ENCODE data around the gene LNPEP.

Gene LNPEP

DNA sequence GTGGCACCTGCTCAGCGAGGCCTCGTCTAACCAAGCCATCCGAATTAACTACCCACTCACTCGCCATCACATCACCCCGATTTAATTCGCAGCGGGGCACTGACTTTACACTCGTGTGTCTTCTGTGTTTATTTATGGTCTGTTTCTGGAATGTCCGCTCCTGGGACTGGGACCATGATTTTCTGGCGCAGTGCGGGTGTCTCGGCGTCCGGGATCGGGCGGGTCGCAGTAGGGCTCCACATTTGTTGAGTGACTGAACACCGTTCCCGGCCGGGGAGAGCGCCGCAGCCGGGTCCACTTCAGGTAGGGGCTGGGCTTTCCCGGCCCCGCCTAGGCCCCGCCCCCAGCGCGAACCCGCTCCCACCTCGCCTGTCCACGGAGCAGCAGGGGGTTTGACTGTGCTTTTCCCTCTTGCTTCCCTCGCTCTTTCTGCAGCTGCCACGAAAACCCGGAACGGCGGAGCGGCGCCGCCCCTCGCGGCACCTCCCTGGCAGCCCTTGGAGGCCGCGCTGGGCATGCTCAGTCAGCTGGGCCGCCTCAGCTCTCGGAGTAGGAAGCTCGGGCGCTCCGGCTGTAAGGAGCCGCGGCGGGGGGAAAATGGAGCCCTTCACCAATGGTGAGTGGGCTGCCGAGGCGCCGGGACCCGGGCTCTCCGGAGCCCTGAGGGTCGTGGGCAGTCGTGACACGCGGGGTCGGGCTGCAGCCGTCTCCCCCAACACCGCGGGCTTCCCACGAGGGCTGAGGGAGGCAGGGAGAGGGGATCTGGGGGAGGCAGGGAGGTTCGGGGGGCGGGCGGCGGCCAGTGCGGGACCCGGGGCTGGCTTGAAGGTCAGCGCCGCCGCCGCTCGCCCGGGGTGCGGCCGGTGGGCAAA lies at the start of gene LNPEP:
Gene LNPEP, plus strand, starts transcription at position 522 of the 872 bp plus-strand sequence. Its CDS starts 76 bp downstream, at position 598.
- H3K4me1 ChIP-seq (ENCODE audit: control insufficient read depth in 1 of 2, insufficient read depth in 2 of 2, low read length in 2 of 2): peaks cover 31 to 52% of the 10 kb centered on the region in 2 donors
- H3K9me3 ChIP-seq (ENCODE audit: control insufficient read depth in 1 of 2, low read length in 2 of 2): no peaks in the 10 kb centered on the region
- H3K36me3 ChIP-seq (ENCODE audit: control insufficient read depth in 1 of 2, insufficient read depth in 2 of 2, low read length in 2 of 2): no peaks in the 10 kb centered on the region
- peak within 1 kb of the TSS; percentile 97 for H3K27ac ChIP-seq (ENCODE audit: low read depth, low read length)
- no peaks in the 10 kb centered on the region for H3K27me3 ChIP-seq (ENCODE audit: control insufficient read depth in 1 of 2, insufficient read depth in 2 of 2, low read length in 2 of 2)
- H3K4me3 ChIP-seq (ENCODE audit: low read depth in 1 of 2, low read length in 2 of 2): peak within 1 kb of the TSS; percentile 84 to 97
- H3K9ac ChIP-seq (ENCODE audit: low read depth in 1 of 2, low read length in 2 of 2): peak within 1 kb of the TSS; percentile 84 to 98

DNA sequence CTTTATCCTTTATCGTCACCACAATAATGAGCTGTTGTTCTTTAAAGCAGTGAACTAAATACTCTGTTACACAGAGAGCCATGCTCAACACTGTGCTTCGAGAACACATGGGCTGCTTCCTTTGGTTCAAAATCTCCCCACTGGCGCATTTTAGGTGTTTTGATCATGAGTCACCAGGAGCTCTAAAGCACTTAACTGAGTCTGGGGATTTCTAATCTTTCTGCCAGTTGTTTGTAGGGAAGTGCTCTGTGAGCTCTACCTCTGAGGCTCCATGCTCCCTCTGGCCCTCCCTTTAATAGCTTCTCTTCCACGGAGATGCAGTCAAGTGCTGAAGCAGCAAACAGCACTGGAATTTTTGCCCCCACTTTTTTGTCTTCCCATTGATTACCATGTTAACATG lies 42.5 kb upstream of the LNPEP start:
- Histone ChIP-seq H3K27me3 (ENCODE audit: control insufficient read depth in 1 of 2, insufficient read depth in 2 of 2, low read length in 2 of 2) (no peaks in the 10 kb centered on the region), H3K9ac (ENCODE audit: low read depth in 1 of 2, low read length in 2 of 2) (no peak overlapping the region), H3K4me3 (ENCODE audit: low read depth in 1 of 2, low read length in 2 of 2) (no peak overlapping the region), H3K27ac (ENCODE audit: low read depth, low read length) (no peak overlapping the region), H3K36me3 (ENCODE audit: control insufficient read depth in 1 of 2, insufficient read depth in 2 of 2, low read length in 2 of 2) (peaks cover 39 to 66% of the 10 kb centered on the region in 2 donors), H3K9me3 (ENCODE audit: control insufficient read depth in 1 of 2, low read length in 2 of 2) (no peaks in the 10 kb centered on the region), H3K4me1 (ENCODE audit: control insufficient read depth in 1 of 2, insufficient read depth in 2 of 2, low read length in 2 of 2) (no peaks in the 10 kb centered on the region)

DNA sequence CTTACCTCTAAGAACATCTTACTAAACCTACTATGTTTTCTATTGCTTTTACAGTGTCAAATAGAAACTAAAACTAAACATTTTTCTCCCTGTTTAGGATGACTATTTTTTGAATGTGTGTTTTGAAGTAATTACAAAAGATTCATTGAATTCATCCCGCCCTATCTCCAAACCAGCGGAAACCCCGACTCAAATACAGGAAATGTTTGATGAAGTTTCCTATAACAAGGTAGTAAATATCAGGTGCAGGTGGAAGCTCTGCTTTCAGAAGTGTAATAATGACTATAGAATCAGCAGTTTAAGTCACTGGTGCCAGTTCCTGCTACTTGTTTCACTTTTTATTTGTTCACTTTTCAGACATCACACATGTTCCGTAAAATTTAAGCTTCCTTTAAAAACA lies 39.6 kb upstream of the LNPEP start:
- Histone ChIP-seq H3K4me1 (ENCODE audit: control insufficient read depth in 1 of 2, insufficient read depth in 2 of 2, low read length in 2 of 2) (no peaks in the 10 kb centered on the region), H3K27ac (ENCODE audit: low read depth, low read length) (no peak overlapping the region), H3K27me3 (ENCODE audit: control insufficient read depth in 1 of 2, insufficient read depth in 2 of 2, low read length in 2 of 2) (no peaks in the 10 kb centered on the region), H3K4me3 (ENCODE audit: low read depth in 1 of 2, low read length in 2 of 2) (no peak overlapping the region), H3K36me3 (ENCODE audit: control insufficient read depth in 1 of 2, insufficient read depth in 2 of 2, low read length in 2 of 2) (peaks cover 41 to 67% of the 10 kb centered on the region in 2 donors), H3K9me3 (ENCODE audit: control insufficient read depth in 1 of 2, low read length in 2 of 2) (no peaks in the 10 kb centered on the region), H3K9ac (ENCODE audit: low read depth in 1 of 2, low read length in 2 of 2) (peak overlapping the region in 1 of 2 donors; percentile 9)

DNA sequence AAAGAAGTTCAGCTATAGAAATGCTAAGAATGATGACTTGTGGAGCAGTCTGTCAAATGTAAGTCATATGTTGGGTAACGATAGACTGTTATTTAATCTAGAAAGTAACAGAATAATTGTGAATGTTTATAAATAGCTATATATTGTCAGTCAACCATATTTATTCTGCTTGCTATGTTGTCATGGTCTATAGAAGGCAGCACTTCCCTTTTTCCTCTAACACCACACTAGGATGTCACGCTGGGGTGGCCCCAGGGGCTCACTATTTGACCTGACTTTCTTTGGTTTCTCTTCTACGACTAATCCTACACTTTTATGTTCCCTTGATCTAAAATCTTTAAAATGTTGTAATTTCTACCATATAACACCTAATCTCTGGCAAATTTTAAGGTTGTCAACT lies 39.1 kb upstream of the LNPEP start:
- H3K27ac ChIP-seq (ENCODE audit: low read depth, low read length): no peak overlapping the region

DNA sequence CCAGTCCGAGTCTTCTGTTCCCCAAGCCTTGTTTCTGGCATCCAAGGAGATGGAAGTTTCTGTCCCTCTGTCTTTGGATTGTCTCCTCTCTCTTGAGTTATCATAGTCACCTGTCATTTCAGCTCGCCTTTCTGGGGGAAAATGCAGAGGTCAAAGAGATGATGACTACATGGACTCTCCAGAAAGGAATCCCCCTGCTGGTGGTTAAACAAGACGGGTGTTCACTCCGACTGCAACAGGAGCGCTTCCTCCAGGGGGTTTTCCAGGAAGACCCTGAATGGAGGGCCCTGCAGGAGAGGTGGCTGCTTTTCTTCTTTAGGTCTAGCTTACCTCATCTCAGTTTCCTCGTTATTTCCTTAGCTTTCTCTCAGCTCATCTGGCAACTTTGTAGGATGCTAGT lies 34.5 kb upstream of the LNPEP start:
- Histone ChIP-seq H3K27ac (ENCODE audit: low read depth, low read length) (no peak overlapping the region), H3K9ac (ENCODE audit: low read depth in 1 of 2, low read length in 2 of 2) (no peak overlapping the region), H3K27me3 (ENCODE audit: control insufficient read depth in 1 of 2, insufficient read depth in 2 of 2, low read length in 2 of 2) (no peaks in the 10 kb centered on the region), H3K9me3 (ENCODE audit: control insufficient read depth in 1 of 2, low read length in 2 of 2) (no peaks in the 10 kb centered on the region), H3K4me3 (ENCODE audit: low read depth in 1 of 2, low read length in 2 of 2) (no peak overlapping the region), H3K36me3 (ENCODE audit: control insufficient read depth in 1 of 2, insufficient read depth in 2 of 2, low read length in 2 of 2) (peaks cover 37 to 69% of the 10 kb centered on the region in 2 donors), H3K4me1 (ENCODE audit: control insufficient read depth in 1 of 2, insufficient read depth in 2 of 2, low read length in 2 of 2) (no peaks in the 10 kb centered on the region)

More for the DNA sequence above, 39.1 kb upstream of the LNPEP start:
- no peaks in the 10 kb centered on the region for H3K4me1 ChIP-seq (ENCODE audit: control insufficient read depth in 1 of 2, insufficient read depth in 2 of 2, low read length in 2 of 2)
- H3K9me3 ChIP-seq (ENCODE audit: control insufficient read depth in 1 of 2, low read length in 2 of 2): no peaks in the 10 kb centered on the region
- peaks cover 45 to 72% of the 10 kb centered on the region in 2 donors for H3K36me3 ChIP-seq (ENCODE audit: control insufficient read depth in 1 of 2, insufficient read depth in 2 of 2, low read length in 2 of 2)
- H3K27me3 ChIP-seq (ENCODE audit: control insufficient read depth in 1 of 2, insufficient read depth in 2 of 2, low read length in 2 of 2): no peaks in the 10 kb centered on the region
- H3K4me3 ChIP-seq (ENCODE audit: low read depth in 1 of 2, low read length in 2 of 2): no peak overlapping the region
- peak overlapping the region in 1 of 2 donors; percentile 9 for H3K9ac ChIP-seq (ENCODE audit: low read depth in 1 of 2, low read length in 2 of 2)

DNA sequence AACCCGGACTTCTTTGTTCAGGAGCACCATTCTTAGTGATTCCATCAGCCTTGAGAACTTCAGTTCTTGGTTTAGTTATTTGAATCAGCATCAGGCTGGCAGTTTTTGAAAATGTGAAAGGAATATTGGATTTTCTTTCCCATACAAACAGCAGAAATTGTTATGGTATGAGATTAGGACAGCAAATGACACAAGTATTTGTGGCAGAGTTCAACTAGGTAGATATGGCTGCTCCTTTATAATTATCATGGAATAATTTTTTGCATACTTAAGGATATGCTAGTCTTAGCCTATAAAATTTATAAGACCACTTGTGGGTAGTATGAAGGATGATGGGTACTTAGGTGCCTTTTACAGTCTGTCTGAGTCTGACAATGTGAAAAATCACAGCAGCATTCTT lies 34.0 kb upstream of the LNPEP start:
- Histone ChIP-seq H3K9me3 (ENCODE audit: control insufficient read depth in 1 of 2, low read length in 2 of 2) (no peaks in the 10 kb centered on the region), H3K4me3 (ENCODE audit: low read depth in 1 of 2, low read length in 2 of 2) (no peak overlapping the region), H3K9ac (ENCODE audit: low read depth in 1 of 2, low read length in 2 of 2) (no peak overlapping the region), H3K27ac (ENCODE audit: low read depth, low read length) (no peak overlapping the region), H3K27me3 (ENCODE audit: control insufficient read depth in 1 of 2, insufficient read depth in 2 of 2, low read length in 2 of 2) (no peaks in the 10 kb centered on the region), H3K36me3 (ENCODE audit: control insufficient read depth in 1 of 2, insufficient read depth in 2 of 2, low read length in 2 of 2) (peaks cover 36 to 65% of the 10 kb centered on the region in 2 donors), H3K4me1 (ENCODE audit: control insufficient read depth in 1 of 2, insufficient read depth in 2 of 2, low read length in 2 of 2) (no peaks in the 10 kb centered on the region)

DNA sequence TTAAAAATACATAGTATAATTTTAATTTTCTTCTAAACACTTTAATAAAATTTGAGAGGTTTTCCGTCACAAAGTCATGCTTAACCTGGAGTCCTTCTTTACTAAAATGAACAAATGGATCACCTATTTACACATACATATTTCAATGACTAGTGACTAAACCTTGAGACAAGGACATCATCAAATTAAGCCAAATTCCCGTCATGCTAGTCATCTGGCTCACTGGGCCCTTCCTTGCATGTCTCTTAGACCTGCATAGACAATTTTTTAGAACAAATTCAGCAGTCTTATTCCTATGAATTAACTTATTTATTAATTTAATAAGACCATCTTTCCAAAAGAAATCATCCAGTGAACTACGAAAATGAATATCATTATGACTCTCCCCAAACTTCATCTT lies 33.0 kb upstream of the LNPEP start:
- Histone ChIP-seq H3K27ac (ENCODE audit: low read depth, low read length) (no peak overlapping the region), H3K36me3 (ENCODE audit: control insufficient read depth in 1 of 2, insufficient read depth in 2 of 2, low read length in 2 of 2) (peaks cover 30 to 61% of the 10 kb centered on the region in 2 donors), H3K4me1 (ENCODE audit: control insufficient read depth in 1 of 2, insufficient read depth in 2 of 2, low read length in 2 of 2) (no peaks in the 10 kb centered on the region), H3K4me3 (ENCODE audit: low read depth in 1 of 2, low read length in 2 of 2) (no peak overlapping the region), H3K9me3 (ENCODE audit: control insufficient read depth in 1 of 2, low read length in 2 of 2) (no peaks in the 10 kb centered on the region), H3K27me3 (ENCODE audit: control insufficient read depth in 1 of 2, insufficient read depth in 2 of 2, low read length in 2 of 2) (no peaks in the 10 kb centered on the region), H3K9ac (ENCODE audit: low read depth in 1 of 2, low read length in 2 of 2) (no peak overlapping the region)

DNA sequence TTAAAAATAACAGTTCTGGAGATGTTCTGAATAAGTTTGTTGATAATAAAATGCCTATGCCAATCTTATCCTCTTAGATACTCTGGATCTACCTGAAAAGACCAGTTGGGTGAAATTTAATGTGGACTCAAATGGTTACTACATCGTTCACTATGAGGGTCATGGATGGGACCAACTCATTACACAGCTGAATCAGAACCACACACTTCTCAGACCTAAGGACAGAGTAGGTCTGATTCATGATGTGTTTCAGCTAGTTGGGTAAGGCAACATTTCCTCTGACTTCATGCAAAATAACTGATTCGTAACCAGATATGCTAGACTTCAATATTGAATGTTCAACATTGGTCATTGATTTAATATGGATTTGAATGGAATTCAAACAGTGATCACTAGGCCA lies 32.6 kb upstream of the LNPEP start:
- no peaks in the 10 kb centered on the region for H3K9me3 ChIP-seq (ENCODE audit: control insufficient read depth in 1 of 2, low read length in 2 of 2)
- H3K4me3 ChIP-seq (ENCODE audit: low read depth in 1 of 2, low read length in 2 of 2): no peak overlapping the region
- no peaks in the 10 kb centered on the region for H3K4me1 ChIP-seq (ENCODE audit: control insufficient read depth in 1 of 2, insufficient read depth in 2 of 2, low read length in 2 of 2)
- no peak overlapping the region for H3K9ac ChIP-seq (ENCODE audit: low read depth in 1 of 2, low read length in 2 of 2)
- H3K36me3 ChIP-seq (ENCODE audit: control insufficient read depth in 1 of 2, insufficient read depth in 2 of 2, low read length in 2 of 2): peaks cover 30 to 65% of the 10 kb centered on the region in 2 donors
- H3K27me3 ChIP-seq (ENCODE audit: control insufficient read depth in 1 of 2, insufficient read depth in 2 of 2, low read length in 2 of 2): no peaks in the 10 kb centered on the region
- no peak overlapping the region for H3K27ac ChIP-seq (ENCODE audit: low read depth, low read length)

DNA sequence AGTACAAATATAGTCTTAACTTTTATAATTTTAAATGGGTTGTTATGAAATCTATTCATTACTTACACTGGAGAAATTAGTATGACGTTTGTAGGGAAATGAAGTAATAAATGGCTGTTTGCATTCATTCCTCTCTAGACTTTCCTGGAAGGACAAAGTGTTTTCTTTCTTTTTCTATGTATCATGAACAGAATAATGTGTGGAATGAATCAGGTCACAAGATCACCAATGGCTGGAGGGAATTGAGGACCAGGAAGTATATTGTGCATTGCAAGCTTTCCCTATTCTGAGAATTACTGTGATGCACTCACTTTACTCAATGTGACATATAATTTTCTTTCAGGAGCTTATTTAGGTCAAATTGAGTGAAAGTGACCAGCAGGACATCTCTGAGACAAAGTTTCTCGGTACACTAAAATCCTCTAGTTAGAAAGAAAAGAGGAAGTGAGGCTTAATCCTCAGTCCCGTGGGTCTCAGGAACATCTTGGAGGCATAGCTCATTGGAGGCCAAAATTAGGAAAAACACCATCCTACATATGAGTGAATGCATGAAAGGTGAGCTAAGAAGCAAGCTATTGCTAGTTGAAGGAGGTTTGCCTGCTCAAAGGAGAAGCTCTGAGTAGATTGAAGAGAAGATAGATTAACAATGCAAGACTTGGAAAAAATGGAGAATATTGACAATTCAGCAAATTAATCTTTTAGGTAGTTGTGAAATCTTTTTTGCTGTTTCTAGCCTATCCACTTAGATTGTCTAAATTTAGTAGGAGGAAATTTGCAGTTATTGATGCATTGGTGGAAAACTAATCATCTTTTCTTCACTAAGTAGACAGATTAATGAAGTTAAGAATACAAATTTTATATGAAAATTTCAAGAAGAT lies 31.6 kb upstream of the LNPEP start:
- H3K27me3 ChIP-seq (ENCODE audit: control insufficient read depth in 1 of 2, insufficient read depth in 2 of 2, low read length in 2 of 2): no peaks in the 10 kb centered on the region
- no peak overlapping the region for H3K4me3 ChIP-seq (ENCODE audit: low read depth in 1 of 2, low read length in 2 of 2)
- H3K9me3 ChIP-seq (ENCODE audit: control insufficient read depth in 1 of 2, low read length in 2 of 2): no peaks in the 10 kb centered on the region
- peaks cover 31 to 65% of the 10 kb centered on the region in 2 donors for H3K36me3 ChIP-seq (ENCODE audit: control insufficient read depth in 1 of 2, insufficient read depth in 2 of 2, low read length in 2 of 2)
- no peaks in the 10 kb centered on the region for H3K4me1 ChIP-seq (ENCODE audit: control insufficient read depth in 1 of 2, insufficient read depth in 2 of 2, low read length in 2 of 2)
- no peak overlapping the region for H3K9ac ChIP-seq (ENCODE audit: low read depth in 1 of 2, low read length in 2 of 2)
- H3K27ac ChIP-seq (ENCODE audit: low read depth, low read length): no peak overlapping the region

DNA sequence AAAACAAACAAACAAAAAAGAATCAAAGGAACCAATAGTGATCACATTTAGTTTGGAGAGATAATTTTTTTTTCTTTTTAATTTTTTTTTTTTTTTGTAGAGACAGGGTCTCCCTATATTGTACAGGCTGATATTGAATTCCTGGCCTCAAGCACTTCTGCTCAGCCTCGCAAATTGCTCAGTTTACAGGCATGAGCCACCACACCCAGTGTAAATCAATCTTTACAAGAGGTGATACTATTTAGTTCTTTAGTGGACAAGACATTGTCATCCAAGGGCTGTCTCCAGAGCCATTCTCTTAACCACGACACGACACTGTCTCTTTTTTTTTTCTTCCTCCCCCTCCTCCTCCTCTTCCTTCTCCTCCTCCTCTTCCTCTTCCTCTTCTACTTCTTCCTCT lies 30.0 kb upstream of the LNPEP start:
- Histone ChIP-seq H3K4me3 (ENCODE audit: low read depth in 1 of 2, low read length in 2 of 2) (no peak overlapping the region), H3K4me1 (ENCODE audit: control insufficient read depth in 1 of 2, insufficient read depth in 2 of 2, low read length in 2 of 2) (no peaks in the 10 kb centered on the region), H3K9ac (ENCODE audit: low read depth in 1 of 2, low read length in 2 of 2) (no peak overlapping the region), H3K27me3 (ENCODE audit: control insufficient read depth in 1 of 2, insufficient read depth in 2 of 2, low read length in 2 of 2) (no peaks in the 10 kb centered on the region), H3K27ac (ENCODE audit: low read depth, low read length) (no peak overlapping the region), H3K36me3 (ENCODE audit: control insufficient read depth in 1 of 2, insufficient read depth in 2 of 2, low read length in 2 of 2) (peaks cover 33 to 66% of the 10 kb centered on the region in 2 donors), H3K9me3 (ENCODE audit: control insufficient read depth in 1 of 2, low read length in 2 of 2) (no peaks in the 10 kb centered on the region)

Measured in duodenal mucosa (tissue), 2 donors.